Stimulated activated CD8-positive, alpha-beta memory T cell treated with anti-CD3 and anti-CD28 coated beads, Interleukin-15, amount 100 ng/mL, for 24 hours (primary cell): Measurements from ENCODE around the gene MEIS2.

ENCODE experiments used
- DNase-seq: peaks from one replicate; pipeline ENCODE4 v3.0.0-alpha.2; 2020; ENCODE audit warnings: low read depth

Gene MEIS2

GRCh38 chr15:36933255-36933990 is 166.9 kb downstream of the MEIS2 start:
- no peak for DNase-seq

GRCh38 chr15:36932070-36932469 is 168.3 kb downstream of the MEIS2 start:
- DNase-seq: no peak

GRCh38 chr15:36931434-36931833 is 168.9 kb downstream of the MEIS2 start:
- DNase-seq: no peak

- DNase-seq: no peak
Observed at GRCh38 chr15:36926427-36926825, 173.9 kb downstream of the MEIS2 start.

GRCh38 chr15:36925653-36926426 is 174.5 kb downstream of the MEIS2 start:
- DNase-seq: no peak

GRCh38 chr15:36925049-36925448 is 175.3 kb downstream of the MEIS2 start:
- no peak for DNase-seq

- DNase-seq: no peak
Observed at GRCh38 chr15:36924034-36924433, 176.3 kb downstream of the MEIS2 start.

- no peak for DNase-seq
Observed at GRCh38 chr15:36921484-36922091, 178.8 kb downstream of the MEIS2 start.

- DNase-seq: no peak
Observed at GRCh38 chr15:36917411-36918267, 182.7 kb downstream of the MEIS2 start.

GRCh38 chr15:36914960-36915808 is 185.2 kb downstream of the MEIS2 start:
- no peak for DNase-seq

GRCh38 chr15:36914466-36914865 is 185.9 kb downstream of the MEIS2 start:
- DNase-seq: no peak

- DNase-seq: no peak
Observed at GRCh38 chr15:36912311-36912712, 188.0 kb downstream of the MEIS2 start.

GRCh38 chr15:36911322-36911944 is 188.9 kb downstream of the MEIS2 start:
- no peak for DNase-seq

GRCh38 chr15:36908991-36909390 is 191.4 kb downstream of the MEIS2 start:
- DNase-seq: no peak

GRCh38 chr15:36907295-36907694 is 193.1 kb downstream of the MEIS2 start:
- no peak for DNase-seq

GRCh38 chr15:36905908-36906307 is 194.4 kb downstream of the MEIS2 start:
- DNase-seq: no peak

- DNase-seq: no peak
Observed at GRCh38 chr15:36904715-36905114, 195.6 kb downstream of the MEIS2 start.

- DNase-seq: no peak
Observed at GRCh38 chr15:36903922-36904556, 196.3 kb downstream of the MEIS2 start.

GRCh38 chr15:36903195-36903594 is 197.2 kb downstream of the MEIS2 start:
- no peak for DNase-seq

GRCh38 chr15:36901012-36901411 is 199.3 kb downstream of the MEIS2 start:
- no peak for DNase-seq
